Astrocyte of the hippocampus (primary cell): Measurements from ENCODE around the gene CUEDC1.
"Not testable (repeated sequence)": the region's sequence is repeated elsewhere in the genome, so short reads cannot be mapped to it uniquely, and the experiment has no call there.

Experiments used
- DNase-seq: peaks from one replicate; pipeline ENCODE4 v3.0.0; 2011; ENCODE audit warnings: low read depth, low spot score

The CUEDC1 gene

DNA sequence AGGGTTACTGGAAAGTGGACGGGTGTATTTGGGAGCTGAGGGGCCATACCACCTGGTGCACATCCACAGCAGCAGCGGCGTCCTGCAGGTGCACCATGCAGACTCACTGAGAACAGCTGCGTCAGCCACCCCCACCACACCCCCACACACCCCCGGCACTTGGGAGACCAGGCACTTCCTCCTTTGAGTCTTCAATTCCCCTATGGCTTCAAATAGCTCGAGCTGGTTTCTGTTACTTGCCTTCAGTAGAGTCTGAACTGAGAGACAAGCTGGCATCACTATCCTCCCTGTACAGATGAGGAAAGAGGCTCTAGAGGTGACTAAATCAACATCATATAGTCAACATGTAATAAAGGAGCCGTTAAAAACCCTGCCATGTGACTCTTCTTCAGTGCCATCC is 15.4 kb downstream of the CUEDC1 start:
- DNase-seq, result no peak

DNA sequence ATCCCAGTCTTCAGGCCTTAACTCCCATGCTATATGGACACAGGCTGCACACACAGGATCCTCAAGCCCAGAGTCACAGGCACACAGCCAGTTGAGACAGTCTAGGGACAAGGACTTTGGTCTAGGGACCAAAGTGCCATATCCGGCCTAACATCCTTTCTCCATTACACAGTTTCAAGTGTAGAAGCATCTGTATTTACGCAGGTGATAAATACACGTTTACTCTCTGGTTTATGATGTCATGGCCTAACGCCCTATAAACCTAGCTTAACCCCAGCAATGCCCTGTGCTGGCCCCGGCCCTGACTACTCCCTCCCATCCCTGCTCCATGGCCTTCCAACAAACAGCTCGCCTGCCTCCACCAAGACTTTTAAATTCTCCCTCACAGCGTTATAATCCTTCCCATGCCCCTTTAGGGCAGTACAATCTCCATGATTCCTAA is 17.1 kb downstream of the CUEDC1 start:
- DNase-seq, result no peak

DNA sequence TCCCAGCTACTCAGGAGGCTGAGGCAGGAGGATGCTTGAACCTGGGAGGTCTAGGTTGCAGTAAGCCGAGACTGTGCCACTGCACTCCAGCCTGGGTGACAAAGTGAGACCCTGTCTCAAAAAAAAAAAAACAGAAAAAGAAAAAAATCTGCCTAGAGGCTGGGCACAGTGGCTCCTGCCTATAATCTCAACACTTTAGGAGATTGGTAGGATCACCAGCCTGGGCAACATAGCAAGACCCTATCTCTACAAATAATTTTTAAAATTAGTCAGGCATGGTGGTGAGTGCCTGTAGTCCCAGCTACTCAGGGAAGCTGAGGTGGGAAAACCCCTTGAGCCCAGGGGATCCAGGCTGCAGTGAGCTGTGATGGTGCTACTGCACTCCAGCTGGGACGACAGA is 17.7 kb downstream of the CUEDC1 start:
- DNase-seq, result no peak

DNA sequence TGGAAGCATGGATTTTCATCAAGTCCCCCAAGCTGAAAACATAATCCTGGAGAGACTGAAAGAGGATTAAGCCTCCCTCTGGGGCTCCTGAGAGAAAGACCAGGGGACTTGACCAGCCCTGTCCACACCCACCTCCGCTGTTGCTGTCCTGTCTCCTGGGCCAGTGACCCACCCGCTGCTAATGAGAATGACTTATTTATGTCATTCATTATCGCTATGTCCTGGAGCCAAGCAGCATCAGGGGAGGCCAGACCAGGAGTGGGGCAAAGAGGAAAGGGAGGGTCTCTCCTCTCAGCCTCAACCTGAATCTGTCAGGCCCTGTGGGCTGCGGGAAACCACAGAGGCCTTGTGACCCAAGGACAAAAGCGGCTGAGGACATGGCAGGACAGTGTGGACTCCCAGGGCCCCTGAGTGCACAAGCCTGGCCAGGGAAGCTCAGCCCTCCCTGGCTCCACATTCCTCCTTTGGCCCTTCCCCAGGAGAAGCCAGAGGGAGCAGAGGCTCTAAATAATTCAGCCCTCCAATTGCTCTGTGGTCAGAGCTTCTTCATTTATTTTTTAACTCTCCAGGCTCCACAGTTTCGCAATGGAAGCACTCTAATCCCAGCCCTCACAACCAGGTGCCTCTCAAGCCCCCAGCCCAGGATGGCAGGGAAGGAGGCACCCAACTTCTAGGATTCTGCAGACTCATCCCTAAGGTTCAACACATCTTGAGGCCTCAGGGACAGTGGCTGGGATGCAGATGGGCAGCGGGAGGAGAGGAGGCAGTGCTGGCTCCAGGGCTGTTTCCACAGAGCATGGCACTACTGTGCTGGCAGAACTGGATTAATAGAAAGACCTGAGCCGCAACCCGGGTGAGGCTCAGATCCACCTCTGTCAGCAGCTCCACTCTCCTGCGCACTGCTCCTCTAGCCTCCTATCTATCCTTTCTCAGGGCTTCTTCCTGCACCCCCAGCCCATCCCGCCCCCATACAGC is 19.1 kb downstream of the CUEDC1 start:
- DNase-seq, result peak; percentile 87

DNA sequence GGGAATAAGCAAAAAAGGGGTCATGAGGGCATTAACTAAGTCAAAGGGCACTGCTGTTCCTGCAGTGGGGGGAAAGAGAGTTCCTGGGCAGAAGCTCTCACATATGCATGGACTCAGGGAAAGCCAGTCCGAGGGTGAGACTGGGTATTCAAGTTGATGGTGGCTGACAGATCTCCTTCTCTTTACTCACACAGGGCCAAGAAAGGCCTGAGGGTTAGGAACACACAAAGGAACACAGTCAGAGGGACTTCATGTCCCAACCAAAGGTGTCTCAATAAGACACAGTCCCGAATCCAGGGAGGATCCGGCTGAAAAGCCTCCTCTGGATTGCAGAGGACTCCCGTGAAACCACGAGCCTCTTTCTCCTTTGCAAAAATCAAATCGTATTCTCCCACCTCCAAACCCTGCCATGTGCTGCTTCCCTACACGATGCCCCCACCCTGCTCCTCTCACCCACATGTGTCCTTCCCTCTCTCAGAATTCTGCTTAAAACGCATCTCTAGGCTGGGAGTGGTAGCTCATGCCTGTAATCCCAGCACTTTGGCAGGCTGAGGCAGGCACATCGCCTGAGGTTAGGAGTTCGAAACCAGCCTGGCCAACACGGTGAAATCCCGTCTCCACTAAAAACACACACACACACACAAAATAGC is 23.6 kb downstream of the CUEDC1 start:
- no peak for DNase-seq

- DNase-seq, result no peak
Observed at GRCh38 chr17:57930239-57930638, 25.0 kb downstream of the CUEDC1 start.

- DNase-seq, result no peak
Observed at GRCh38 chr17:57929386-57929785, 25.8 kb downstream of the CUEDC1 start.

DNA sequence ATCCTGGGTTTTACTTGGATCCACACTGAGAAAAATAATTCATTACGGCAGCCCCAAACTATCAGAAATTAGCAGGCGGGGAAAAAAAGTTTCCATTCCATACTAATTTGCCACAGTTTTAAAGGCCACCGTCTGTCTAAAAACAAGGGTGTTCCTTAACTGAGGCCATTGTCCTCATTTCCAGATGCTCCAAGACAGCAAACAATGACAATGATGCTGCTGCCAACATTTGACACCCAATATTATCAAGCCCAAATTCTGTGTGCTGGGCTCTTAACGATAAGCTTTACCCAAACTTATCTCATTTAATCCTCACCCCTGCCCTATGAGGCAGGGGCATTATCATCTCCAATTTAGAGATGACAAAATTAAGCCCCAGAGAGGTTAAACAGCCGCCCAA is 26.3 kb downstream of the CUEDC1 start:
- DNase-seq, result no peak

DNA sequence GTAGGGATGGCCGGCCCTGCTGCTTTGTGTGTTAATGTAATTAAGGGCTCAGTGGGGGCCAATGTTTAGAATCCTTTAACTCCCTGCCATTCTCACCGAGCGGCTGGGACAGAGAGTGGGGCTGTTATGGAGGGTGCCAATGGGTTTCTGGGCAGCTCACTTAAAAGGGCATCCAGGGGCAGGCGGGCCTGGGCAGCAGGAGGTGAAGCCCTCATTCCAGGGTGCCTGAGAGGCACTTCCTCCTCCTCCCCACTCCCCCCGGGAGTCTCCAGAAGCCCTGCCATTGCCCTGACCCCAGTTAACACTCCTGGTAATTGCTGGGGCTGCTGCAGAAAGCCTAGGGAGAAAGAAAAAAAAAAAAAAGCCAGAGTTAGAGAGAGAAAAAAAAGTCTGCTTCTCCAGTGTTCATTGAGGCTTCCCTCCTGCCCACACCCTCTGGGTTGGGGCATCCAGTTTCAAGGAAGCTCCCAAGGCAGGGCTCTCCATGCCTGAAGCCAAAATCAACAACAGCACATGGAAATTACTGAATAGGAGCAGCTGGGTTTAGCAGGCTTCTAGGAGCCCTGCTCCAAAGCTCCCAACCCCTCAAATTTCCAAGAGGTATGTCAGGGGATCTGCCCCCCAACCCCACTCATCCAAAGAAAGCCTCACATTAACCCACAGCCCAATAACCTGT is 28.0 kb downstream of the CUEDC1 start:
- DNase-seq, result peak; percentile 82

DNA sequence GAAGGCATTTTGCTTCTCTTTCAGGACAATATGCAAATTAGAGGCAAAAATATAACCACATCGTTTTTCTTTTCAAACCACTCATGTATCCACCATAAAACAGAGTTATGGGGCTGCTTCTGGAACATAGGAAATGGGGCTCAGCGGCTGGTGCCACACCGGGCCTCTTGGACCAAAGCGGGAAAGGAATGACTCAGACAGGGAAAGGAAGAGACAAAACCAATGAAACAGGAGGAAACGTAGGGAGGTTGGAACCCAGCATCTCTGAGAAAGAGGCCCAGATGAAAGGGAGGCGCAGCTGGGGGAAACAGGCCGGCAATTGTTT is 28.5 kb downstream of the CUEDC1 start:
- DNase-seq, result no peak

DNA sequence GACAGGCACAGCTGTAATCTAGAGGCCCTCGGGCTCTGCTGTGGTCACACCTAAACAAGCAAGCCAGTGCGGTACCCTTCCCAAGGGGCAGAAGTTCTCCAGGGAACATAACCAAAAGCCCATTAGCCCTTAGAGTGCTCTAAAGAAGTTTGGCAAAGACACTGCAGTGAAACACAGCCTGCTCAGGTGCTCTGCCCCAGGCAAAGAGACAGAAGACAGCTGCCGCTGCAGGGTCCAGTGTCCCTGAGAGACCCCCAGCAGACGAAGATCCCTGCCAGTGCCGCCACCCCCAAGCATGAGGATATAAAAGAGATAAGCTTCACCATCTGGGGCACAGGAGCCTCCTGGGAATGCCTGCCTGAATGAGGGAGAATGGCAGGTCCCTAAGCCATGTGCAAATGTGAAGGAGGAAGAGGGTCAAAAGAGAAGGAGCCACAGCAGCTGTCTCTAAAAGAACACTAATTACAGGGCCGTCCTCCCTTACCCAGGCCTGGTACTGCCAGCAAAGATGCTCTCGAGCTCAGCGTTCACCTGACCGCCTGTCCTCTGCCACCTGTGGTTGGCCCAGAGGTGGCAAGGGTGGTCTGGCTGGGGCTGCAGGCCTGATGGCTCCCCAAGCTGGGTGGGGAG is 29.7 kb downstream of the CUEDC1 start:
- DNase-seq, result no peak

DNA sequence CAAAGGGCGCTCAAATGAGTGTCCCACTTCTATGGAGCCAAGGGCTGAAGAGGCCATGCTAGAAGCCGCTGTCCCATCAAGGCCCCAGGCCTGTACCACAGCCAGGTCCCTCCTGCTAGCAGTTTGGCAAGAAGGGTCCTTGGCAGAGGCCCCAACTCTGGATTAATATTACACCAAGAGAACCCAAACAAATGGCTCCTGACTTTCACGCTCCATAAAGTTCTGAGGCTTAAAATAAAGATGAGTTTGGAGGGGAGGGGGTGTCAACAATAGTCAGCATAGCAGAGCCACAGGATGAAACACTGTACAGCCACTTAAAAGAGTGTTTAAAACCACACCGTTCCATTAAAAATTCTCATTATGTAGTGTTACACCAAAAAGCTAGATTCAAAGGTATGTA is 30.5 kb downstream of the CUEDC1 start:
- peak; percentile 84 for DNase-seq

GRCh38 chr17:57923182-57923872 is 31.9 kb downstream of the CUEDC1 start:
- DNase-seq, result no peak

DNA sequence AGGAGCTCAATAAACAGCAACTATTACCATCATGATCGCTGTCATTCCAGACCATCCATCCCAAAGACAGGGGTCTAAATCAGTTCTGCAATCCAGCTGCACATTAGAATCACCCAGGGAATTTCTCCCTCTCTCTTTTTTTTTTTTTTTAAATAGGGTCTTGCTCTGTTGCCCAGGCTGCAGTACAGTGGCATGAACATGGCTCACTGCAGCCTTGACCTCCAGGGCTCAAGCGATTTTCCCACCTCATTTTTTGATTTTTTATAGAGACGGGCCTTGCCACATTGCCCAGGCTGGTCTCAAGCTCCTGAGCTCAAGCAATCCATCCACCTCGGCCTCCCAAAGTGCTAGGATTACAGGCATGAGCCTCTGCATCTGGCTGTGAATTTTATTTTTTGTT is 32.5 kb downstream of the CUEDC1 start:
- DNase-seq, result not testable (repeated sequence)

DNA sequence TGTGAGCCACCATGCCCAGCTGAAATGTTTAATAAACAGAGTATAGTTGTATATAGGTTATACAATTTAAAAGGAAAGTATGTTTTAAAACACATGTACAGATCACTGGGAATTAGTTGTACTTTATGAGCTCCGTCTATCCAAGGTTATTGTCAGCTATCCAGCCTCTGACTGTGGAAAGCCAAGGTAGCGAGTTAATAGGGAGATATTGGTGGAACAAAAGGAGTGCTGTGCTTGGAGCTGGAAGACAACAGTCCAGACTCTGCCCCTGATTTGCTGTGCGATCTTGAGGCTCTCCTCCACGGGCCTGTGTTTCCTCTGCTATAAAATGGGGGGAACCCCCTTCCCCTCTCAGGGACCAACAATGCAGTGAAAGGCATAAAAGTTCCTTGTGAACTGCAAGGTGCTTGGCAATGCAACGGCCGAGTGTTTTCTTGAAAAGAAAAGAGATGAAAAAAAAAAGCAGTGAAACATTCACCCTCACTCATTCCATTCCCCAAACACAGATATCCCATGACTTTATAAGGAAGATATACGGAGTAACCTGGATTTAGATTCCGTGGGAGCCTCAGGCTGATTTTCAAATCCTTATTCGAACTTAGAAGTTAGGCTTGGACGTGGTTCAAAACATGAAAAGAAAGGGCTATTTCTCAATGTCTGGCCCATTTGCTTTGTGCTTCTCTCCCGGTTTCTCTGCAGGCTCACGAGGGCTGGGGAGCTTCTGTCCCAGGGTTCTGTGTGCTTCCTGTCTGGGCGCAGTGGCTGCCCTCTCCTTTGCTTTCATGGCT is 34.1 kb downstream of the CUEDC1 start:
- DNase-seq, result peak; percentile 81

- no peak for DNase-seq
Observed at GRCh38 chr17:57919918-57920317, 35.3 kb downstream of the CUEDC1 start.

DNA sequence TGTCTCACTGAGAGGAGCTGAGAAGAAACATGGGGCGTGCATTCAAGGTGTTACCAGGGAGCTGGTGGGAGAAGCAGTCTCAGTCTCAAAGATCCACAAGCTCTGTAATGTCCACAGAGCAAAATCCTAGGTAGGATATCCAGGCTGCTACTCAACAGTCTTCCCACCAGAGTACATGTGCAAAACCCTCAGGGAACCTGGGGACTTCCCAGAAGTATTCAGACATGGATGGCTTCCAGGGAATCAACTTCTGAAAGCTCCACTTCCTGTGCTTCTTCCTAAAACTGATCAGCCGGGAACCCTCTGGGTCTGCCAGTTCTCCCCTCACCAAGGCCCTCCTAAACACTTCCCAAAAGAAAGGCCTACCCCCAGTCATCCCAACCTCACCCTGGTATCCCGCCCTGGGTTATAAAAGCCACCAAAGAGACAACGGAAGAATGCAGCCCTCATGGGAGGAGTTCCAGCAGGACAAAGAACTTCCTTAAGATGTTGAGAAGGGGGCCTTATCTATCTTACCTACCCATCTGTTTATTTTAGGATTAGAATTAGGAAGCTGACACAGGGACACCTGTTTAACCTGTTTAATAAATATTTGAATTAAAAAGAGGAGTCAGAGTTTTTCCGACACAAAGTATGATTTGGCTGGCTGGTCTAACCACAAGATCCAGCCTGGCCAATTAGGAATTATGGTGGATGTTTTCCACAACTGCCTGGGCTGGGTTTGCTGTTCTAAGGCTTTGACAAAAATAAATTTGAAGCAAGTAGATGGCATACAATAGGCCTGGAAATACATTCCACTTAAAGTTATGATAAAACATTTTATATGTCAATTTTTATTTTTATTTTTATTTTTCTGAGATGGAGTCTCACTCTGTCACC is 37.0 kb downstream of the CUEDC1 start:
- peak; percentile 74 for DNase-seq

DNA sequence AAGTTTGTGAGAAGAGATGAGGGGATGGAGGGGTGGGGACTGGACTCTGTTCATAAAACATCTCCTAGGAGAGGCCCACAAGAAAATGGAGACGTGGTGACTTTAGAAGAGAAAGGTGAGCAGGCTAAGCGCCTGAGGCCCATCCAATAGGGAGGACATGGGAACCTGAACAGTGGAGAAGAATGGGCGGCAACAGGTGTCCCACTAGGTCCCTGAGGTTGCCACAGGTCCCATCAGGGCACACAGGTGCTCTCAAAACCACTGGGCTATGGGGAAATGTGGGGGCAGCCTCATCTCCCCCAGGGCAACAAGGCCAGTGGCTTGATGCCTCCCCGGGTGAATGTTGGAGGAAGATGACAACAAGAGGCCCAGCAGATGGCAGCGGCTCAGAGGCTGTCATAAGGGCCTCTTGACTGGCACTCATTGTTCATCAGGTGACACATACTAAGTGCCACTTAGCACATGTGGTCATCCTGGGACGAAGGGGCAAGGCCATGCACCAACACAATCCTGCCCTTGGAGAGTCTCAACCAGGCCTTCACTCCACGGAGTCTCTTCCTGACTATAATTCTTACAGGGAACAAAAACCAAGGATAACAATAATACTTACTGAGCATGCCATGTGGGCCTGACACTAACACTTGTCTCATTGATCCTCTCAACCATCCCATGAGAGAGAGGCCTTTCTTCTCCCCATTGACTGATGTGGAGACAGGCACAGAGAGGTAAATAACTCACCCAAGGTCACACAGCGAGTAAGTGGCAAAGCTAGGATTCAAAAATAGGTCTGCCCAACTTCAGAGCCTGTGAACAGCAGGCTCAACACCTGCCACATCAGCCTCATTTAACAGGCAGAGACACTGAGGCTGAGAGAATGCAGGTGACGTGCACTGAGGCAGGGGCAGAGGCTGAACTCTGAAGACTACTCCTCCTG is 38.0 kb downstream of the CUEDC1 start:
- DNase-seq, result no peak
